PC-3 (cell line): ENCODE measurements around the gene NDP. TPM values are rescaled to one million over a fixed set of nuclear protein-coding genes. Genes with fewer than 3 reads are reported as not detected.
A peak's percentile ranks its signal among the peaks of the same experiment; 100 is the strongest.

Source experiments
- ATAC-seq: fragments of 200-7000 bp; cut with Tn5 transposase; 2 replicates; pipeline ENCODE4 v1.9.1; 2020; ENCODE audit warnings: mild to moderate bottlenecking, moderate library complexity
- BruUV-seq: library from RNA; stranded (reverse); fragments of 400-500 nt; replicated peaks from 2 replicates; lab custom pipeline; 2021; lab: Mats Ljungman, UMichigan
- CTCF ChIA-PET: fragments of 300-600 bp; sonication (Branson Sonifier 250); formaldehyde crosslinking; loops from one replicate; lab custom pipeline; 2022; ENCODE audit warnings: antibody characterized with exemption; lab: Charles Lee
- POLR2A ChIA-PET: fragments of 300-600 bp; sonication (Branson Sonifier 250); formaldehyde crosslinking; loops from one replicate; lab custom pipeline; 2022; ENCODE audit warnings: antibody characterized with exemption; ENCODE audit not compliant: unreplicated experiment; lab: Charles Lee
- DNase-seq: peaks from one replicate; pipeline ENCODE4 v3.0.0-alpha.2; 2015
- H2AFZ ChIP-seq: fragments of 300-600 bp; sonication (generic); 2 replicates; pipeline ENCODE4 v1.6.0; 2016; ENCODE audit warnings: antibody characterized with exemption, low read length
- H3F3A ChIP-seq: fragments of 300-600 bp; sonication (generic); one replicate; pipeline ENCODE4 v1.6.0; 2017; ENCODE audit warnings: antibody characterized with exemption, low read length, control low read depth, mild to moderate bottlenecking; ENCODE audit not compliant: unreplicated experiment
- H3K27ac ChIP-seq: fragments of 300-600 bp; sonication (generic); 2 replicates; pipeline ENCODE4 v1.5.1; 2016; ENCODE audit warnings: mild to moderate bottlenecking, low read length
- H3K27me3 ChIP-seq: fragments of 300-600 bp; sonication (generic); 2 replicates; pipeline ENCODE4 v1.6.1; 2016; ENCODE audit warnings: low read length, mixed read lengths
- H3K36me3 ChIP-seq: fragments of 300-600 bp; sonication (generic); 2 replicates; pipeline ENCODE4 v1.6.1; 2016; ENCODE audit warnings: low read depth, mixed run types, low read length, mixed read lengths
- H3K4me1 ChIP-seq: fragments of 300-600 bp; sonication (generic); 2 replicates; pipeline ENCODE4 v1.5.1; 2016; ENCODE audit warnings: low read length; ENCODE audit not compliant: insufficient read depth
- H3K4me2 ChIP-seq: fragments of 300-600 bp; sonication (generic); 2 replicates; pipeline ENCODE4 v1.6.0; 2016; ENCODE audit warnings: low read length
- H3K4me3 ChIP-seq: fragments of 300-600 bp; sonication (generic); 2 replicates; pipeline ENCODE4 v1.5.1; 2016; ENCODE audit warnings: mild to moderate bottlenecking, low read length, mixed read lengths
- H3K79me2 ChIP-seq: fragments of 300-600 bp; sonication (generic); 2 replicates; pipeline ENCODE4 v1.6.1; 2017; ENCODE audit warnings: low read length, mixed read lengths
- H3K9ac ChIP-seq: fragments of 300-600 bp; sonication (generic); 2 replicates; pipeline ENCODE4 v1.6.0; 2016; ENCODE audit warnings: mild to moderate bottlenecking, low read length
- H3K9me2 ChIP-seq: fragments of 300-600 bp; sonication (generic); replicated peaks from 2 replicates; pipeline ENCODE4 v1.6.1; 2016; ENCODE audit warnings: mixed run types, low read length, mixed read lengths
- H3K9me3 ChIP-seq: fragments of 300-600 bp; sonication (generic); 2 replicates; pipeline ENCODE4 v1.6.1; 2016; ENCODE audit warnings: low read length, mixed read lengths
- H4K20me1 ChIP-seq: fragments of 300-600 bp; sonication (generic); 2 replicates; pipeline ENCODE4 v1.6.1; 2016; ENCODE audit warnings: low read length, mixed read lengths
- CTCF ChIP-seq: fragments of 300-600 bp; sonication (generic); conservative IDR thresholded peaks from 2 replicates; pipeline ENCODE4 v1.5.1; 2017; ENCODE audit warnings: antibody characterized with exemption, low read depth, mild to moderate bottlenecking, low read length
- EZH2 ChIP-seq: fragments of 300-600 bp; sonication (generic); IDR thresholded peaks from one replicate; pipeline ENCODE4 v1.6.1; 2017; ENCODE audit warnings: antibody characterized with exemption, mild to moderate bottlenecking, low read length; ENCODE audit not compliant: unreplicated experiment
- EZH2phosphoT487 ChIP-seq: fragments of 300-600 bp; sonication (generic); IDR thresholded peaks from 2 replicates; pipeline ENCODE4 v1.6.1; 2018; ENCODE audit warnings: mild to moderate bottlenecking, antibody characterized with exemption, low read length, borderline replicate concordance
- intact Hi-C: fragments of 100-400 bp; cut with micrococcal nuclease; formaldehyde crosslinking; loops from 2 replicates; pipeline ENCODE4 v1.9.0; 2023
- total RNA-seq: library from RNA; depleted of rRNA; stranded (reverse); fragments of >200 nt; gene quantifications from 2 replicates; pipeline ENCODE4 v1.2.3, GENCODE V29; 2014

The NDP gene
- total RNA-seq, 1 experiment from 2014 or later: 4.4 TPM

DNA sequence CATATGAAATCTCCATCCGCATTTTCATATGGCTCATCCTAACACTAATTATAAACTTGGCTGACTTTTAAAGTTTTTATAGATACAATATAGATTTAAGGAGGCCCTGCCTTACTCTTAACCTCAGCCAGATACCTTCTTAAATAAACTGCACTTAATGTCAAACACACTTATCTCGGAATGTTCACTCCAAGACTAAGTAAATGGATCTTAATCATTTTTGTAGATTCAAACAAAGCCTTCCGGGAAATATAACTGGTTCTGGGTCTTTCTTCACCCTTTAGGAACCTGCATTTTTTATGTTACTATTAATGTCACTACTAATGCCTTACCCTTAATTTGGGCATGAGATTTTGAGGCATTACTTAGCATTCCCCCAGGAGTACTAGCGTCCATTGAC is 43.7 kb upstream of the NDP start:
- Histone ChIP-seq H3K9me3 (no peaks in the 10 kb centered on the region), H3K9ac (no peak overlapping the region)
- ATAC-seq: no peak

DNA sequence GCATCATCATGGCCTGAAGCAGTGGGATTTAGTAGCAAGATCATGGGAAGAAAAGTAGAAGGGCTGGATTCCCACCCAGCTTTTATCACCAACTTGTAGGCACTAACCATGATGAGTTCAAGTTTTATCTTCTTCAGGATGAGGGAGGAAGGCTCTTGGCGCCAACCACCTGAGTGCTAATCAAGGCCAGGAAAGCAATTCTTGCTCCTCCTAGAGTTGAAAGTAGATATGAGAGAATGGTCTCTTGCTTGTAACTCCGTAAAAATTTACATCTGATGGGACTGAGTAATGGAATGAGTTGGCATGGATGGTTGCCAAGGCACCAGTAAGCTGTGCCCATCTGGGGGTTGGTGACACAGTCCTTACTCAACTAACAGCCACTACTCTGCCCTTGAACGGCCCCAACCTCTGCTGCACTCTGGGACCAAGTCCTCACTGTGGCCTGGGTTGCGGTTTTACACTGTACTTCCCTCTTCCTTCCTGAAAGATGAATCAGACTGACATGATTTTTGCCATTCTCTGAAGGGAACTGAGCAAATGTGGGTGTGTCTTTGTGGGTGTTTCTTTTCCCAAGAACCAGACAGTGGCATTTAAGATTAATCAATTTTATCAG is 39.4 kb upstream of the NDP start:
- H3K27me3 ChIP-seq: no peaks in the 10 kb centered on the region
- H3K36me3 ChIP-seq: no peaks in the 10 kb centered on the region
- no peak overlapping the region for H3K4me3 ChIP-seq
- intact Hi-C loops: loop anchor here (1.0 to 2.0 kb wide), 2 partner anchors 40 to 54 kb away; partner anchors contain the start of gene NDP
- no peak overlapping the region for H2AFZ ChIP-seq
- peak overlapping the region; percentile 50 for H3K4me2 ChIP-seq
- no peaks in the 10 kb centered on the region for H3K9me2 ChIP-seq
- POLR2A ChIA-PET: no interaction called here
- H3K79me2 ChIP-seq: no peaks in the 10 kb centered on the region
- H3K9ac ChIP-seq: peak overlapping the region; percentile 19; the same call in 1 of the 2 replicates
- ATAC-seq (peak; percentile 100), DNase-seq (peak; percentile 95)
- H3F3A ChIP-seq: peaks cover 6% of the 10 kb centered on the region
- peak overlapping the region; percentile 71 for H3K27ac ChIP-seq
- BruUV-seq: no TSS peak
- TF ChIP-seq CTCF: peak; percentile 52
- TF ChIP-seq EZH2: no peak
- no peaks in the 10 kb centered on the region for H3K9me3 ChIP-seq
- peaks cover 37% of the 10 kb centered on the region for H3K4me1 ChIP-seq
- CTCF ChIA-PET: interaction anchor here (1.1 kb wide), 1 partner anchor 54 kb away, joined by 4 read pairs; no protein-coding TSS in a partner anchor
- H4K20me1 ChIP-seq: no peaks in the 10 kb centered on the region

More for the DNA sequence above, 43.7 kb upstream of the NDP start:
- BruUV-seq: no TSS peak
- peaks cover 20% of the 10 kb centered on the region for H3K4me1 ChIP-seq
- DNase-seq: no peak
- no peak overlapping the region for H3K4me2 ChIP-seq
- ChIA-PET POLR2A (no interaction called here), CTCF (no interaction called here)
- H3K79me2 ChIP-seq: no peaks in the 10 kb centered on the region
- H3F3A ChIP-seq: peaks cover 5% of the 10 kb centered on the region
- H2AFZ ChIP-seq: no peak overlapping the region
- intact Hi-C loops: no loop called here
- no peak overlapping the region for H3K27ac ChIP-seq
- H4K20me1 ChIP-seq: no peaks in the 10 kb centered on the region
- no peak overlapping the region for H3K4me3 ChIP-seq
- TF ChIP-seq EZH2 (no peak), CTCF (no peak), EZH2phosphoT487 (no peak)
- no peaks in the 10 kb centered on the region for H3K9me2 ChIP-seq
- H3K27me3 ChIP-seq: no peaks in the 10 kb centered on the region
- H3K36me3 ChIP-seq: no peaks in the 10 kb centered on the region

GRCh38 chrX:44011506-44011905 is 38.3 kb upstream of the NDP start:
- Histone ChIP-seq H3F3A (peaks cover 6% of the 10 kb centered on the region), H3K27ac (peak overlapping the region; percentile 71; the same call in 1 of the 2 replicates), H3K36me3 (no peaks in the 10 kb centered on the region), H4K20me1 (no peaks in the 10 kb centered on the region), H2AFZ (no peak overlapping the region), H3K9me3 (no peaks in the 10 kb centered on the region), H3K9me2 (no peaks in the 10 kb centered on the region), H3K4me1 (peaks cover 37% of the 10 kb centered on the region), H3K27me3 (no peaks in the 10 kb centered on the region), H3K4me2 (no peak overlapping the region), H3K9ac (no peak overlapping the region), H3K79me2 (no peaks in the 10 kb centered on the region), H3K4me3 (no peak overlapping the region)
- ATAC-seq: no peak
- ChIA-PET POLR2A (no interaction called here), CTCF (interaction anchor here (0.6 kb wide), 1 partner anchor 39 kb away, joined by 3 read pairs; no protein-coding TSS in a partner anchor)
- intact Hi-C loops: no loop called here
- no peak for DNase-seq
- TF ChIP-seq CTCF: no peak
- TF ChIP-seq EZH2: no peak
- no peak for TF ChIP-seq EZH2phosphoT487
- no TSS peak for BruUV-seq
